H9 (cell line): ENCODE data around the gene MRGPRX2. TPM values are rescaled to one million over a fixed set of nuclear protein-coding genes. Genes with fewer than 3 reads are reported as not detected.

Experiments
- DNase-seq: peaks from one replicate; pipeline ENCODE4 v3.0.0-alpha.2; 2017
- H2AFZ ChIP-seq: one replicate; pipeline ENCODE4 v1.6.1; 2013; ENCODE audit warnings: mild to moderate bottlenecking, low read length, control low read depth, moderate library complexity
- H2AK5ac ChIP-seq: 2 replicates; pipeline ENCODE4 v1.6.1; 2013; ENCODE audit warnings: low read length, control low read depth, mixed read lengths; ENCODE audit not compliant: insufficient read length
- H2BK120ac ChIP-seq: one replicate; pipeline ENCODE4 v1.6.1; 2013; ENCODE audit warnings: low read depth, mild to moderate bottlenecking, low read length, control low read depth, inconsistent platforms; ENCODE audit not compliant: poor library complexity, severe bottlenecking
- H2BK12ac ChIP-seq: 2 replicates; pipeline ENCODE4 v1.6.1; 2013; ENCODE audit warnings: low read length, control low read depth, mixed read lengths, low read depth; ENCODE audit not compliant: insufficient read length
- H2BK15ac ChIP-seq: 2 replicates; pipeline ENCODE4 v1.6.1; 2013; ENCODE audit warnings: low read depth, low read length, control low read depth
- H2BK20ac ChIP-seq: one replicate; pipeline ENCODE4 v1.6.1; 2013; ENCODE audit warnings: low read depth, mild to moderate bottlenecking, low read length, control low read depth, inconsistent platforms; ENCODE audit not compliant: poor library complexity, severe bottlenecking
- H2BK5ac ChIP-seq: 2 replicates; pipeline ENCODE4 v1.6.1; 2013; ENCODE audit warnings: low read length, control low read depth, mixed read lengths; ENCODE audit not compliant: insufficient read length
- H3K14ac ChIP-seq: 2 replicates; pipeline ENCODE4 v1.6.1; 2013; ENCODE audit warnings: low read length, control low read depth; ENCODE audit not compliant: insufficient read depth
- H3K18ac ChIP-seq: 2 replicates; pipeline ENCODE4 v1.6.1; 2013; ENCODE audit warnings: low read depth, mild to moderate bottlenecking, mixed read lengths, low read length, control low read depth; ENCODE audit not compliant: insufficient read length
- H3K23ac ChIP-seq: 2 replicates; pipeline ENCODE4 v1.6.1; 2013; ENCODE audit warnings: low read length, control low read depth, mixed read lengths, low read depth; ENCODE audit not compliant: insufficient read length
- H3K23me2 ChIP-seq: 2 replicates; pipeline ENCODE4 v1.6.1; 2013; ENCODE audit warnings: low read depth, mild to moderate bottlenecking, mixed read lengths, low read length, control low read depth; ENCODE audit not compliant: insufficient read length, poor library complexity, severe bottlenecking
- H3K27ac ChIP-seq: 2 replicates; pipeline ENCODE4 v1.5.1; 2013; ENCODE audit warnings: low read length, control low read depth, mixed read lengths, low read depth; ENCODE audit not compliant: insufficient read length
- H3K27me3 ChIP-seq: 2 replicates; pipeline ENCODE4 v1.6.1; 2013; ENCODE audit warnings: low read length, control low read depth, inconsistent platforms; ENCODE audit not compliant: insufficient read depth
- H3K4ac ChIP-seq: 2 replicates; pipeline ENCODE4 v1.6.1; 2013; ENCODE audit warnings: low read depth, mild to moderate bottlenecking, control low read depth, inconsistent platforms, low read length, moderate library complexity
- H3K4me1 ChIP-seq: 2 replicates; pipeline ENCODE4 v1.6.1; 2013; ENCODE audit warnings: low read length, control low read depth, inconsistent platforms; ENCODE audit not compliant: insufficient read depth
- H3K4me2 ChIP-seq: 2 replicates; pipeline ENCODE4 v1.6.1; 2013; ENCODE audit warnings: low read length, control low read depth, mixed read lengths; ENCODE audit not compliant: insufficient read length, insufficient read depth
- H3K56ac ChIP-seq: 2 replicates; pipeline ENCODE4 v1.6.1; 2013; ENCODE audit warnings: low read depth, mild to moderate bottlenecking, mixed read lengths, low read length, control low read depth; ENCODE audit not compliant: insufficient read length
- H3K79me1 ChIP-seq: 2 replicates; pipeline ENCODE4 v1.6.1; 2013; ENCODE audit warnings: low read depth, mild to moderate bottlenecking, moderate library complexity, low read length, control low read depth, inconsistent platforms; ENCODE audit not compliant: insufficient read depth, poor library complexity, severe bottlenecking
- H3K79me2 ChIP-seq: 2 replicates; pipeline ENCODE4 v1.6.1; 2013; ENCODE audit warnings: low read length, control low read depth, inconsistent platforms; ENCODE audit not compliant: insufficient read depth
- H3K9ac ChIP-seq: 2 replicates; pipeline ENCODE4 v1.6.1; 2013; ENCODE audit warnings: low read length, control low read depth, mixed read lengths; ENCODE audit not compliant: insufficient read length; ENCODE audit errors: extremely low read depth
- H3K9me3 ChIP-seq: one replicate; pipeline ENCODE4 v1.6.1; 2013; ENCODE audit warnings: low read depth, low read length, inconsistent platforms; ENCODE audit not compliant: control insufficient read depth
- H3T11ph ChIP-seq: one replicate; pipeline ENCODE4 v1.6.1; 2013; ENCODE audit warnings: mild to moderate bottlenecking, low read length, control low read depth, inconsistent platforms
- H4K20me1 ChIP-seq: one replicate; pipeline ENCODE4 v1.6.1; 2013; ENCODE audit not compliant: control insufficient read depth, insufficient read length, insufficient read depth
- H4K5ac ChIP-seq: 2 replicates; pipeline ENCODE4 v1.6.1; 2013; ENCODE audit warnings: low read depth, mild to moderate bottlenecking, mixed read lengths, low read length, control low read depth; ENCODE audit not compliant: insufficient read length
- H4K8ac ChIP-seq: replicated peaks from 2 replicates; pipeline ENCODE4 v1.6.1; 2013; ENCODE audit warnings: low read length, control low read depth, mixed read lengths, low read depth; ENCODE audit not compliant: insufficient read length
- H4K91ac ChIP-seq: 2 replicates; pipeline ENCODE4 v1.6.1; 2013; ENCODE audit warnings: low read depth, mild to moderate bottlenecking, moderate library complexity, mixed read lengths, low read length, control low read depth; ENCODE audit not compliant: insufficient read length
- H3K27ac Mint-ChIP-seq, 3 experiments: 2 replicates in 2 of 3; 3 replicates in 1 of 3; pipeline ENCODE4 v1.8.0; 2020 to 2021; ENCODE audit warnings: mixed read lengths in 3 of 3, mild to moderate bottlenecking in 1 of 3, moderate library complexity in 1 of 3
- H3K27me3 Mint-ChIP-seq: 2 replicates; pipeline ENCODE4 v1.8.0; 2021; ENCODE audit warnings: low read depth, mild to moderate bottlenecking, moderate library complexity, mixed read lengths
- H3K36me3 Mint-ChIP-seq, 3 experiments: 2 replicates in 2 of 3; 3 replicates in 1 of 3; pipeline ENCODE4 v1.8.0; 2020 to 2021; ENCODE audit warnings: low read depth in 3 of 3, mixed read lengths in 3 of 3; ENCODE audit not compliant: insufficient read depth in 1 of 3
- H3K4me1 Mint-ChIP-seq, 2 experiments: 2 replicates each; pipeline ENCODE4 v1.8.0; 2020; ENCODE audit warnings: mixed read lengths in 2 of 2
- H3K4me3 Mint-ChIP-seq, 2 experiments: 2 replicates in 1 of 2; 3 replicates in 1 of 2; pipeline ENCODE4 v1.8.0; 2020 to 2021; ENCODE audit warnings: mild to moderate bottlenecking in 2 of 2, mixed read lengths in 2 of 2, moderate library complexity in 1 of 2
- H3K9me3 Mint-ChIP-seq, 2 experiments: 2 replicates in 1 of 2; 3 replicates in 1 of 2; pipeline ENCODE4 v1.8.0; 2020; ENCODE audit warnings: mild to moderate bottlenecking in 2 of 2, mixed read lengths in 2 of 2, moderate library complexity in 1 of 2
- WGBS: extraction: QIAGEN DNeasy Blood & Tissue Kit; methylation state at CpG from one replicate; pipeline ENCODE4 v1.1.7; 2013; ENCODE audit warnings: missing lambda C conversion rate, low lambda C conversion rate, mixed read lengths; ENCODE audit not compliant: insufficient read length; ENCODE audit errors: extremely low coverage; 5-methylcytosine and 5-hydroxymethylcytosine counted together
- total RNA-seq: library from RNA; stranded (reverse); gene quantifications from 2 replicates; pipeline ENCODE4 v1.2.1, GENCODE V29; 2021
- TF ChIP-seq, protein P1 (sequence below): fragments of 200-600 bp; sonication (generic); conservative IDR thresholded peaks from 3 replicates; pipeline ENCODE4 v1.8.0; 2021; ENCODE audit warnings: antibody characterized with exemption, mild to moderate bottlenecking

MRGPRX2 gene
- total RNA-seq, 1 experiment from 2014 or later: not detected

DNA sequence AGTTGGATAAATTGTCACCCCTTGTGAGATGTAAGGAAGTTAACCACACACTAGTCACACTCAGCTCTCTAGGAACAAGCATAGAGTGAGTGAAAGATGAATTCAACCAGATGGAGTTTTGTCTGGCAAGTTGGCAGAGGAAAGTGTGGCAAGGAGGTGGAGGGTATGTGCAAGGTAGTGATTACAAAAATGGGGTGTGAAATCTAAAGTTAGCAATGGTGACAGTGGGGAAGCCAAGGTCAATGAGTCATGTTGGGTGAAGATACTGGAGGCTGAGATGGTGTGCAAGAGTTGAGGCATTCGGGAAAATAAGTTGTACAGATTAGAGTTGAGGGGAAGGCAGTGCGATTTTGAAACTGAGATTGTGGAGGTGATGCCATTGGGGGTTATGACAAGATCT lies 33.7 kb downstream of the MRGPRX2 start:
- Mint-ChIP-seq H3K9me3 (no peaks in the 10 kb centered on the region), H3K4me3 (no peak overlapping the region), H3K27ac (no peak overlapping the region), H3K36me3 (no peaks in the 10 kb centered on the region), H3K27me3 (peaks cover 29% of the 10 kb centered on the region), H3K4me1 (no peaks in the 10 kb centered on the region)
- no peak overlapping the region for H3K23ac ChIP-seq
- H2AK5ac ChIP-seq: no peak overlapping the region
- H3K27me3 ChIP-seq: no peaks in the 10 kb centered on the region
- H3T11ph ChIP-seq: no peak overlapping the region
- H4K91ac ChIP-seq: no peak overlapping the region
- H3K4ac ChIP-seq: no peak overlapping the region
- H4K5ac ChIP-seq: no peak overlapping the region
- no peak overlapping the region for H2BK15ac ChIP-seq
- H3K27ac ChIP-seq: no peak overlapping the region
- DNase-seq: no peak
- no peak overlapping the region for H2AFZ ChIP-seq
- H4K20me1 ChIP-seq: no peaks in the 10 kb centered on the region
- H3K56ac ChIP-seq: no peak overlapping the region
- H3K23me2 ChIP-seq: no peaks in the 10 kb centered on the region
- H2BK5ac ChIP-seq: no peak overlapping the region
- no peaks in the 10 kb centered on the region for H3K4me1 ChIP-seq
- no peak overlapping the region for H3K14ac ChIP-seq
- no peak overlapping the region for H3K18ac ChIP-seq
- no peaks in the 10 kb centered on the region for H3K9me3 ChIP-seq
- TF ChIP-seq, protein P1, sequence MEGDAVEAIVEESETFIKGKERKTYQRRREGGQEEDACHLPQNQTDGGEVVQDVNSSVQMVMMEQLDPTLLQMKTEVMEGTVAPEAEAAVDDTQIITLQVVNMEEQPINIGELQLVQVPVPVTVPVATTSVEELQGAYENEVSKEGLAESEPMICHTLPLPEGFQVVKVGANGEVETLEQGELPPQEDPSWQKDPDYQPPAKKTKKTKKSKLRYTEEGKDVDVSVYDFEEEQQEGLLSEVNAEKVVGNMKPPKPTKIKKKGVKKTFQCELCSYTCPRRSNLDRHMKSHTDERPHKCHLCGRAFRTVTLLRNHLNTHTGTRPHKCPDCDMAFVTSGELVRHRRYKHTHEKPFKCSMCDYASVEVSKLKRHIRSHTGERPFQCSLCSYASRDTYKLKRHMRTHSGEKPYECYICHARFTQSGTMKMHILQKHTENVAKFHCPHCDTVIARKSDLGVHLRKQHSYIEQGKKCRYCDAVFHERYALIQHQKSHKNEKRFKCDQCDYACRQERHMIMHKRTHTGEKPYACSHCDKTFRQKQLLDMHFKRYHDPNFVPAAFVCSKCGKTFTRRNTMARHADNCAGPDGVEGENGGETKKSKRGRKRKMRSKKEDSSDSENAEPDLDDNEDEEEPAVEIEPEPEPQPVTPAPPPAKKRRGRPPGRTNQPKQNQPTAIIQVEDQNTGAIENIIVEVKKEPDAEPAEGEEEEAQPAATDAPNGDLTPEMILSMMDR: no peak
- no peaks in the 10 kb centered on the region for H3K79me2 ChIP-seq
- WGBS: no CpG with 5 or more reads among the region's 2 CpGs
- no peak overlapping the region for H2BK20ac ChIP-seq
- H3K4me2 ChIP-seq: no peak overlapping the region
- no peak overlapping the region for H2BK120ac ChIP-seq
- no peak overlapping the region for H4K8ac ChIP-seq
- no peak overlapping the region for H2BK12ac ChIP-seq
- no peaks in the 10 kb centered on the region for H3K79me1 ChIP-seq
- no peak overlapping the region for H3K9ac ChIP-seq
